Measurements from ENCODE around the gene CDKN2C.

The CDKN2C gene

GRCh38 chr1:50966991-50967390 lies 3.1 kb upstream of the CDKN2C start:
- DNase-seq = no peak

- no peak for DNase-seq
Observed at GRCh38 chr1:50967416-50968157, 2.5 kb upstream of the CDKN2C start.

- peak; percentile 89 for DNase-seq
Observed at GRCh38 chr1:50968158-50968820, 1.8 kb upstream of the CDKN2C start.

- no peak for DNase-seq
Observed at GRCh38 chr1:50968821-50969610, 1.0 kb upstream of the CDKN2C start.

GRCh38 chr1:50970509-50970887 lies 453 bp downstream of the CDKN2C start:
- no peak for DNase-seq

GRCh38 chr1:50970931-50971582 lies 1.0 kb downstream of the CDKN2C start:
- DNase-seq = no peak

- no peak for DNase-seq
Observed at GRCh38 chr1:50971748-50972305, 1.8 kb downstream of the CDKN2C start.

GRCh38 chr1:50972766-50973165 lies 2.7 kb downstream of the CDKN2C start:
- DNase-seq = no peak

GRCh38 chr1:50973255-50973654 lies 3.2 kb downstream of the CDKN2C start:
- no peak for DNase-seq

- no peak for DNase-seq
Observed at GRCh38 chr1:50973875-50974617, 4.0 kb downstream of the CDKN2C start.

- no peak for DNase-seq
Observed at GRCh38 chr1:50974618-50974935, 4.5 kb downstream of the CDKN2C start.

- DNase-seq = no peak
Observed at GRCh38 chr1:50975436-50975835, 5.4 kb downstream of the CDKN2C start.

GRCh38 chr1:50976111-50976889 lies 6.3 kb downstream of the CDKN2C start:
- no peak for DNase-seq

GRCh38 chr1:50976890-50977574 lies 7.0 kb downstream of the CDKN2C start:
- DNase-seq = no peak

- DNase-seq = no peak
Observed at GRCh38 chr1:50977575-50978143, 7.6 kb downstream of the CDKN2C start.

GRCh38 chr1:50978144-50978851 lies 8.3 kb downstream of the CDKN2C start:
- DNase-seq = peak; percentile 41

- DNase-seq = no peak
Observed at GRCh38 chr1:50978852-50979781, 9.1 kb downstream of the CDKN2C start.

GRCh38 chr1:50979937-50980336 lies 9.9 kb downstream of the CDKN2C start:
- DNase-seq = no peak

GRCh38 chr1:50980505-50980904 lies 10.5 kb downstream of the CDKN2C start:
- no peak for DNase-seq

Data from NCI-H510A (cell line).